22Rv1 (cell line): ENCODE results near the gene NFKBIE.

Experiments used
- ZFX ChIP-seq: fragments of 450-650 bp; IDR thresholded peaks from 2 replicates; pipeline ENCODE4 v1.6.1; 2017; ENCODE audit warnings: antibody characterized with exemption, borderline replicate concordance
- TF ChIP-seq, protein P1 (sequence below): fragments of 450-650 bp; IDR thresholded peaks from 2 replicates; pipeline ENCODE4 v1.5.1; 2017; ENCODE audit warnings: mild to moderate bottlenecking

DNA sequence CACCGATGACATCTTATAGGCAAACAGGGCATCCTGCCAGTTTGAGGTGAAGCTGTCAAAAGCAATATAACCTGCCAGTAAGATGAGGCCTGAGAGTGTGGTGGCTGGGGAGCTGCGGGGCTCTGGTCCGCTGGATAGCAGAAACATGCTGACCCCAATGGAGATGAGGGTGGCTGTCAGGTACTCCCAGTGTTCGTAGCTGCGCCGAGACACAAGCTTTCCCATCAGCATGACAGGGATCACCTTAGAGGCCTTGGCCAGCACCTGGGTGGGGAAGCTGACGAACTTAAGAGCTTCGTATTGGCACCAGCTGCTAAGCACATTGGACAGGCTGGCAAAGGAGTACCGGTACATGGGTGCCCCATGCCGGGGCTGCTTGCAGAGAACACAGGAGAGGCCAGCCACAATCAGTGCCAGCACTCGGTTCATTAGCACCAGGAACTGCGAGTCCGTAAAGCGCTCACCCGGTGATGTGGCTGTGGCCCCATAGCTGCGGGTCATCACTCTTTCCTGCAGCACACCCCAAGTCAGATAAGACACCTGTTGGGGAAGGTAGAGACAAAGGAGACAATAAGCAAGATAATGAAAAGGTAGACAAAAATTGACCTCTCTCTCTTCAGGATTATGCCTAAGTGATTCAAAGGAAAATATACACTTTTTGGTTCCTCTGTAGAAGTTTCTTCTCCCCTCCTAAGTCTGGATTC lies 10.1 kb downstream of the NFKBIE start:
- TF ChIP-seq, protein P1, sequence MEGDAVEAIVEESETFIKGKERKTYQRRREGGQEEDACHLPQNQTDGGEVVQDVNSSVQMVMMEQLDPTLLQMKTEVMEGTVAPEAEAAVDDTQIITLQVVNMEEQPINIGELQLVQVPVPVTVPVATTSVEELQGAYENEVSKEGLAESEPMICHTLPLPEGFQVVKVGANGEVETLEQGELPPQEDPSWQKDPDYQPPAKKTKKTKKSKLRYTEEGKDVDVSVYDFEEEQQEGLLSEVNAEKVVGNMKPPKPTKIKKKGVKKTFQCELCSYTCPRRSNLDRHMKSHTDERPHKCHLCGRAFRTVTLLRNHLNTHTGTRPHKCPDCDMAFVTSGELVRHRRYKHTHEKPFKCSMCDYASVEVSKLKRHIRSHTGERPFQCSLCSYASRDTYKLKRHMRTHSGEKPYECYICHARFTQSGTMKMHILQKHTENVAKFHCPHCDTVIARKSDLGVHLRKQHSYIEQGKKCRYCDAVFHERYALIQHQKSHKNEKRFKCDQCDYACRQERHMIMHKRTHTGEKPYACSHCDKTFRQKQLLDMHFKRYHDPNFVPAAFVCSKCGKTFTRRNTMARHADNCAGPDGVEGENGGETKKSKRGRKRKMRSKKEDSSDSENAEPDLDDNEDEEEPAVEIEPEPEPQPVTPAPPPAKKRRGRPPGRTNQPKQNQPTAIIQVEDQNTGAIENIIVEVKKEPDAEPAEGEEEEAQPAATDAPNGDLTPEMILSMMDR = no peak
- TF ChIP-seq ZFX = no peak
